Measurements from ENCODE around the gene XPO1. TPM values are rescaled to one million over a fixed set of nuclear protein-coding genes. Genes with fewer than 3 reads are reported as not detected.

Gene XPO1
- polyA plus RNA-seq, 3 donors: 19.0 to 36.4 (median 20.9) TPM

- intact Hi-C loops (cut with micrococcal nuclease): no loop called here
- DNase-seq: no peak
- H3K27me3 ChIP-seq (ENCODE audit: control insufficient read depth in 2 of 2, insufficient read depth in 2 of 2, low read length in 2 of 2): no peaks in the 10 kb centered on the region
- Mint-ChIP-seq H3K9me3 (peaks cover 0 to 3% (median 0%) of the 10 kb centered on the region in 7 donors), H3K4me1 (no peaks in the 10 kb centered on the region), H3K36me3 (no peaks in the 10 kb centered on the region), H3K27ac (no peak overlapping the region), H3K27me3 (ENCODE audit: low read depth in 3 of 3) (peaks cover 0 to 2% (median 2%) of the 10 kb centered on the region in 3 donors), H3K4me3 (no peak overlapping the region)
- H3K4me3 ChIP-seq (replicated peaks in 1 of 3; ENCODE audit: low read depth in 2 of 3, low read length in 3 of 3): no peak overlapping the region
- H2AFZ ChIP-seq (ENCODE audit: insufficient read depth, low read depth, low read length, poor library complexity, severe bottlenecking): no peak overlapping the region
- WGBS (ENCODE audit: insufficient coverage): 100% methylated on average over 2 of the region's 5 CpGs
- H3K27ac ChIP-seq (ENCODE audit: low read depth in 1 of 2, low read length in 2 of 2): no peak overlapping the region
- no peaks in the 10 kb centered on the region for H3K4me1 ChIP-seq (ENCODE audit: control insufficient read depth in 1 of 2, insufficient read depth in 2 of 2, low read length in 2 of 2)
- H3K4me2 ChIP-seq (replicated peaks; ENCODE audit: extremely low read depth, low read length, poor library complexity, severe bottlenecking): no peak overlapping the region
- H3K79me2 ChIP-seq (ENCODE audit: insufficient read depth, low read length): no peaks in the 10 kb centered on the region
- no peak for TF ChIP-seq CTCF (IDR thresholded peaks at IDR 0.05)
- no peaks in the 10 kb centered on the region for H3K9me3 ChIP-seq (replicated peaks in 1 of 2; ENCODE audit: control insufficient read depth in 1 of 2, insufficient read depth in 1 of 2, low read length in 2 of 2)
- H4K20me1 ChIP-seq (ENCODE audit: insufficient read depth, low read length): no peaks in the 10 kb centered on the region
- no peaks in the 10 kb centered on the region for H3K36me3 ChIP-seq (replicated peaks in 1 of 2; ENCODE audit: control insufficient read depth in 1 of 2, insufficient read depth in 2 of 2, low read length in 2 of 2)
- H3K9ac ChIP-seq (ENCODE audit: insufficient read depth, low read length, poor library complexity, severe bottlenecking): no peak overlapping the region
Measured at GRCh38 chr2:61550375-61551209, 12.4 kb upstream of the XPO1 start.

- H3K4me1 Mint-ChIP-seq: no peaks in the 10 kb centered on the region
- H3K9me3 Mint-ChIP-seq: peaks cover 0 to 3% (median 0%) of the 10 kb centered on the region in 7 donors
- H3K9me3 ChIP-seq (replicated peaks in 1 of 2; ENCODE audit: control insufficient read depth in 1 of 2, insufficient read depth in 1 of 2, low read length in 2 of 2): no peaks in the 10 kb centered on the region
- no peak overlapping the region for H2AFZ ChIP-seq (ENCODE audit: insufficient read depth, low read depth, low read length, poor library complexity, severe bottlenecking)
- H3K4me3 ChIP-seq (replicated peaks in 1 of 3; ENCODE audit: low read depth in 2 of 3, low read length in 3 of 3): no peak overlapping the region
- no peaks in the 10 kb centered on the region for H3K27me3 ChIP-seq (ENCODE audit: control insufficient read depth in 2 of 2, insufficient read depth in 2 of 2, low read length in 2 of 2)
- H3K79me2 ChIP-seq (ENCODE audit: insufficient read depth, low read length): no peaks in the 10 kb centered on the region
- 100% methylated on average over 2 of the region's 2 CpGs for WGBS (ENCODE audit: insufficient coverage)
- no peak for TF ChIP-seq CTCF (IDR thresholded peaks at IDR 0.05)
- H3K36me3 ChIP-seq (replicated peaks in 1 of 2; ENCODE audit: control insufficient read depth in 1 of 2, insufficient read depth in 2 of 2, low read length in 2 of 2): no peaks in the 10 kb centered on the region
- intact Hi-C loops (cut with micrococcal nuclease): no loop called here
- no peak overlapping the region for H3K4me2 ChIP-seq (replicated peaks; ENCODE audit: extremely low read depth, low read length, poor library complexity, severe bottlenecking)
- no peaks in the 10 kb centered on the region for H3K36me3 Mint-ChIP-seq
- H3K9ac ChIP-seq (ENCODE audit: insufficient read depth, low read length, poor library complexity, severe bottlenecking): no peak overlapping the region
- no peak overlapping the region for H3K27ac ChIP-seq (ENCODE audit: low read depth in 1 of 2, low read length in 2 of 2)
- H4K20me1 ChIP-seq (ENCODE audit: insufficient read depth, low read length): no peaks in the 10 kb centered on the region
- no peak overlapping the region for H3K27ac Mint-ChIP-seq
- no peaks in the 10 kb centered on the region for H3K4me1 ChIP-seq (ENCODE audit: control insufficient read depth in 1 of 2, insufficient read depth in 2 of 2, low read length in 2 of 2)
- peaks cover 0 to 2% (median 2%) of the 10 kb centered on the region in 3 donors for H3K27me3 Mint-ChIP-seq (ENCODE audit: low read depth in 3 of 3)
- DNase-seq: no peak
- no peak overlapping the region for H3K4me3 Mint-ChIP-seq
Measured at GRCh38 chr2:61549546-61549945, 11.4 kb upstream of the XPO1 start.
